HCT116 (cell line): Measurements from ENCODE around the gene HOMER2. TPM values are rescaled to one million over a fixed set of nuclear protein-coding genes. Genes with fewer than 3 reads are reported as not detected.

Experiments
- ATAC-seq: fragments of 200-7000 bp; cut with Tn5 transposase; 2 replicates; pipeline ENCODE4 v1.9.1; 2020; ENCODE audit warnings: mild to moderate bottlenecking, moderate library complexity
- BruUV-seq: library from RNA; stranded (reverse); fragments of 400-500 nt; replicated peaks from 2 replicates; lab custom pipeline; 2021; lab: Mats Ljungman, UMichigan
- CTCF ChIA-PET: fragments of 300-600 bp; sonication (Branson Sonifier 250); formaldehyde crosslinking; loops from one replicate; lab custom pipeline; 2021; ENCODE audit warnings: antibody characterized with exemption; lab: Charles Lee
- POLR2A ChIA-PET: fragments of 300-600, 350-600 bp; sonication (Branson Sonifier 250); formaldehyde crosslinking; loops from one replicate; lab custom pipeline; 2021; ENCODE audit warnings: antibody characterized with exemption; lab: Charles Lee
- RAD21 ChIA-PET, 2 experiments: fragments of 300-600 bp; sonication (Branson Sonifier 250); formaldehyde crosslinking; loops; one replicate each; lab custom pipeline; 2023; ENCODE audit warnings: low total read pairs in 2 of 2; ENCODE audit not compliant: uncharacterized antibody in 2 of 2, unreplicated experiment in 2 of 2, low non-redundant PET in 1 of 2; lab: Charles Lee
- DNase-seq: peaks from one replicate; pipeline ENCODE4 v3.0.0-alpha.2; 2010; ENCODE audit warnings: low read depth, low spot score
- H2AFZ ChIP-seq: fragments of 200-600 bp; shearing (Covaris generic), sonication (generic); 2 replicates; pipeline ENCODE4 v1.6.1; 2017; ENCODE audit warnings: low read depth, mixed run types, mixed read lengths, antibody characterized with exemption, low read length; ENCODE audit not compliant: poor library complexity, severe bottlenecking
- H3K27ac ChIP-seq: 2 replicates; pipeline ENCODE4 v1.5.1; 2012; ENCODE audit warnings: low read depth, low read length
- H3K27me3 ChIP-seq: fragments of 200-600 bp; sonication (generic); 2 replicates; pipeline ENCODE4 v1.6.1; 2016; ENCODE audit warnings: mixed run types, low read length, mixed read lengths; ENCODE audit not compliant: insufficient read depth
- H3K36me3 ChIP-seq, 2 experiments: fragments of 200-500 bp in 1 of 2; fragments of 200-600 bp in 1 of 2; sonication (Bioruptor generic) in 1 of 2; sonication (generic) in 1 of 2; 2 replicates each; pipeline versions ENCODE4 v1.5.1 to v1.6.1; 2014 to 2016; ENCODE audit warnings: low read length in 2 of 2, inconsistent platforms in 1 of 2, mixed read lengths in 1 of 2, mixed run types in 1 of 2; ENCODE audit not compliant: insufficient read depth in 2 of 2, control insufficient read depth in 1 of 2
- H3K4me1 ChIP-seq, 2 experiments: fragments of 200-600 bp in 1 of 2; sonication (generic) in 1 of 2; 2 replicates each; pipeline versions ENCODE4 v1.5.1 to v1.6.1; 2012 to 2017; ENCODE audit warnings: low read length in 2 of 2, inconsistent platforms in 1 of 2, mild to moderate bottlenecking in 1 of 2, mixed read lengths in 1 of 2, mixed run types in 1 of 2, moderate library complexity in 1 of 2; ENCODE audit not compliant: insufficient read depth in 2 of 2, control insufficient read depth in 1 of 2
- H3K4me2 ChIP-seq: fragments of 200-600 bp; sonication (generic); 2 replicates; pipeline ENCODE4 v1.6.1; 2017; ENCODE audit warnings: mixed run types, low read length, mixed read lengths
- H3K4me3 ChIP-seq, 2 experiments: fragments of 200-600 bp in 1 of 2; sonication (generic) in 1 of 2; replicated peaks in 1 of 2; 2 replicates each; pipeline ENCODE4 v1.5.1; 2011 to 2016; ENCODE audit warnings: low read length in 2 of 2, control low read depth in 1 of 2, low read depth in 1 of 2, mild to moderate bottlenecking in 1 of 2, mixed read lengths in 1 of 2, mixed run types in 1 of 2
- H3K79me2 ChIP-seq: fragments of 200-600 bp; sonication (generic); 2 replicates; pipeline ENCODE4 v1.6.1; 2017; ENCODE audit warnings: mild to moderate bottlenecking, mixed run types, low read length, moderate library complexity, mixed read lengths; ENCODE audit not compliant: insufficient read depth
- H3K9ac ChIP-seq: fragments of 200-600 bp; sonication (generic); 2 replicates; pipeline ENCODE4 v1.6.1; 2016; ENCODE audit warnings: low read length, mixed read lengths
- H3K9me2 ChIP-seq: fragments of 200-600 bp; sonication (generic), shearing (Covaris generic); 2 replicates; pipeline ENCODE4 v1.6.1; 2017; ENCODE audit warnings: mixed run types, mild to moderate bottlenecking, moderate library complexity; ENCODE audit not compliant: insufficient read depth
- H3K9me3 ChIP-seq, 2 experiments: fragments of 200-500 bp in 1 of 2; fragments of 200-600 bp in 1 of 2; sonication (Bioruptor generic) in 1 of 2; sonication (generic) in 1 of 2; 2 replicates each; pipeline ENCODE4 v1.6.1; 2014 to 2017; ENCODE audit warnings: low read length in 2 of 2, mixed read lengths in 2 of 2, inconsistent platforms in 1 of 2, low read depth in 1 of 2, mild to moderate bottlenecking in 1 of 2, mixed run types in 1 of 2, moderate library complexity in 1 of 2; ENCODE audit not compliant: control insufficient read depth in 1 of 2, insufficient read depth in 1 of 2
- H4K20me1 ChIP-seq: fragments of 200-600 bp; sonication (generic), shearing (Covaris generic); 2 replicates; pipeline ENCODE4 v1.6.1; 2017; ENCODE audit warnings: mixed run types, mild to moderate bottlenecking, moderate library complexity; ENCODE audit not compliant: insufficient read depth
- ATF3 ChIP-seq: IDR thresholded peaks from 2 replicates; pipeline ENCODE4 v1.6.1; 2012
- CBX3 ChIP-seq: IDR thresholded peaks from 2 replicates; pipeline ENCODE4 v1.6.1; 2012; ENCODE audit warnings: low read depth
- CEBPB ChIP-seq: IDR thresholded peaks from 2 replicates; pipeline ENCODE4 v1.6.1; 2012; ENCODE audit warnings: low read depth
- ELF1 ChIP-seq: IDR thresholded peaks from 2 replicates; pipeline ENCODE4 v1.6.1; 2012; ENCODE audit warnings: low read depth, borderline replicate concordance
- EZH2 ChIP-seq: fragments of 200-600 bp; sonication (generic); IDR thresholded peaks from 2 replicates; pipeline ENCODE4 v1.6.1; 2017; ENCODE audit warnings: antibody characterized with exemption, mixed run types
- EZH2phosphoT487 ChIP-seq: fragments of 200-600 bp; IDR thresholded peaks from 2 replicates; pipeline ENCODE4 v1.6.1; 2018; ENCODE audit warnings: antibody characterized with exemption, borderline replicate concordance
- FOSL1 ChIP-seq: IDR thresholded peaks from 2 replicates; pipeline ENCODE4 v1.6.1; 2012; ENCODE audit warnings: low read depth
- JUND ChIP-seq: IDR thresholded peaks from 2 replicates; pipeline ENCODE4 v1.6.1; 2012
- MAX ChIP-seq: IDR thresholded peaks from 2 replicates; pipeline ENCODE4 v1.6.1; 2012
- POLR2A ChIP-seq: IDR thresholded peaks from 2 replicates; pipeline ENCODE4 v1.7.0; 2011; ENCODE audit warnings: borderline replicate concordance; ENCODE audit not compliant: insufficient read depth, insufficient read length; ENCODE audit errors: extremely low read depth
- REST ChIP-seq: IDR thresholded peaks from 2 replicates; pipeline ENCODE4 v1.6.1; 2012; ENCODE audit warnings: low read depth
- YY1 ChIP-seq: IDR thresholded peaks from 2 replicates; pipeline ENCODE4 v1.6.1; 2011; ENCODE audit warnings: low read length, low read depth, moderate library complexity, mild to moderate bottlenecking; ENCODE audit not compliant: insufficient replicate concordance; ENCODE audit errors: extremely low read depth
- ZBTB33 ChIP-seq: IDR thresholded peaks from 2 replicates; pipeline ENCODE4 v1.6.1; 2011; ENCODE audit warnings: mild to moderate bottlenecking, low read length, moderate library complexity; ENCODE audit not compliant: insufficient replicate concordance; ENCODE audit errors: extremely low read depth
- ZFX ChIP-seq: fragments of 450-650 bp; IDR thresholded peaks from 2 replicates; pipeline ENCODE4 v1.6.1; 2017
- intact Hi-C: fragments of 100-400 bp; cut with micrococcal nuclease; formaldehyde crosslinking; loops from 2 replicates; pipeline ENCODE4 v1.10.0; 2022
- total RNA-seq: library from RNA; stranded (reverse); gene quantifications from one replicate; pipeline ENCODE4 v1.2.1, GENCODE V29; 2021; ENCODE audit not compliant: unreplicated experiment

Gene HOMER2
- total RNA-seq, 1 experiment from 2014 or later = 3.9 TPM

- ChIA-PET RAD21 (interaction anchor here in 1 of 2 experiments (0.6 kb wide), 1 partner anchor 213 kb away, joined by 4 read pairs; no protein-coding TSS in a partner anchor), CTCF (no interaction called here), POLR2A (no interaction called here)
- ATAC-seq = no peak
- BruUV-seq = no TSS peak
- Histone ChIP-seq H4K20me1 (no peaks in the 10 kb centered on the region), H3K27me3 (no peaks in the 10 kb centered on the region), H3K9me2 (no peaks in the 10 kb centered on the region), H3K9ac (no peak overlapping the region), H2AFZ (no peak overlapping the region), H3K4me3 (no peak overlapping the region), H3K79me2 (no peaks in the 10 kb centered on the region), H3K27ac (no peak overlapping the region), H3K9me3 (no peaks in the 10 kb centered on the region), H3K36me3 (no peaks in the 10 kb centered on the region), H3K4me2 (no peak overlapping the region), H3K4me1 (peaks cover 3 to 19% of the 10 kb centered on the region in 2 experiments; a peak in 3 of 4 replicates)
- no peak for DNase-seq
- intact Hi-C loops = no loop called here
- no peak for TF ChIP-seq FOSL1
- TF ChIP-seq ATF3 = no peak
- no peak for TF ChIP-seq CEBPB
- TF ChIP-seq JUND = no peak
- no peak for TF ChIP-seq ELF1
- no peak for TF ChIP-seq CBX3
- TF ChIP-seq REST = no peak
- no peak for TF ChIP-seq EZH2phosphoT487
- TF ChIP-seq ZBTB33 = no peak
- no peak for TF ChIP-seq MAX
- TF ChIP-seq POLR2A = no peak
- TF ChIP-seq YY1 = no peak
- TF ChIP-seq EZH2 = no peak
- TF ChIP-seq ZFX = no peak
These were observed 99.5 kb downstream of the HOMER2 start for GRCh38 chr15:82852941-82853561.
